LoVo (cell line): Measurements from ENCODE around the gene FAM184B.
A peak's percentile ranks its signal among the peaks of the same experiment; 100 is the strongest.

Experiments used
- DNase-seq: peaks from one replicate; pipeline ENCODE4 v3.0.0-alpha.2; 2016; ENCODE audit warnings: low spot score

Gene FAM184B

GRCh38 chr4:17781300-17782287, at the start of gene FAM184B:
TSS of gene FAM184B (minus strand) at chr4:17781621. CDS start at chr4:17781299, 322 bp downstream.
- DNase-seq = no peak

DNA sequence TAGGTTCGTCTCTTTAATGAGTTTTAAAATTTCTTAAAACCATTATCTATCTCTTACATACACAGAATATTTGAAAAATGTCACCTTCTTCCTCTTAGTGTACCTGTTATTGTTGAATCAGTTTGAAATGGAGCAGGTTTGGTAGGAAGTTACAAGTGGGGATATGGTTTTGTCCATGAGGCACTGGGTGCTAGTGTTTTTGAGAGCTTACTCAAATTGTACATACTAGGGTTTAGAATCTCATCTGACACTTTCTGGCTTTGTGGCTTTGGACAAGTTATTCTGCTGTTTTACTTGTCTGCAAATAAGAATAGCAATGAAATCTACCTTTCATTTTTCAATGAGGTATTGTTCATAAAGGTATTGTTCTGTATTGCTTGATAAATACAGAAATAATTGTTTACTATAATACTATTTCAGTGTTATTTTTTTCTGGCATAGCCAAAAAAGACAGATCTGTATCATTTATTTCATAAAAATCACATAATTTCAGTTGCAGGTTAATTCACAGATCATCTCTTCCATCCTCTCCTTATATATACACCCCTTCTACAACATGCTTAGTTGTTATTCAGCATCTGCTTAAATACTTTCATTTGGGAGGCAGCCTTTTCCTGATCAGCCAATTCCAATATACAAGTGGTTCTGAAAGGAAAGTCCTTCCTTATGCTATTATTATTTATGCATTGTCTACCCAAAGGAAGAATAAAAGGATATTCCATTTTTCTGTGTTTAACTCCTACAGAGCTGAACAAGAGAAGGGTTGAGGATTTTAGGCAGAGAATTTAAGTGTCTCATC, 42.6 kb upstream of the FAM184B start:
- no peak for DNase-seq

DNA sequence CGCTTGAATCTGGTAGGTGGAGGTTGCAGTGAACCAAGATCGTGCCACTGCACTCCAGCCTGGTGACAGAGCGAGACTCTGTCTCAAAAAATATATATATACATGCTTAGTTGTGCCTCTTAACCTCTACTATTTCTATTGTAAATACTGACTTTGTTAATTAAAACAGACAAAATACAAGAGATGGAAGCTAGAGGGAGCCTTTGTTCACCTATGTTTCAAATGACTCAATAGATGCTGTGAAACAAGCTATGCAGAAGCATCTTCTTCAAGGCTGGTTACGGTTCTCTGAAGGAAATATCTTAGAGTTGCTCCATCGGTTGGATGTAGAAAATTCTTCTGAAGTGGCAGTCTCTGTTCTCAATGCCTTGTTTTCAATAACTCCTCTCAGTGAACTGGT, 35.6 kb upstream of the FAM184B start:
- DNase-seq = peak; percentile 53

DNA sequence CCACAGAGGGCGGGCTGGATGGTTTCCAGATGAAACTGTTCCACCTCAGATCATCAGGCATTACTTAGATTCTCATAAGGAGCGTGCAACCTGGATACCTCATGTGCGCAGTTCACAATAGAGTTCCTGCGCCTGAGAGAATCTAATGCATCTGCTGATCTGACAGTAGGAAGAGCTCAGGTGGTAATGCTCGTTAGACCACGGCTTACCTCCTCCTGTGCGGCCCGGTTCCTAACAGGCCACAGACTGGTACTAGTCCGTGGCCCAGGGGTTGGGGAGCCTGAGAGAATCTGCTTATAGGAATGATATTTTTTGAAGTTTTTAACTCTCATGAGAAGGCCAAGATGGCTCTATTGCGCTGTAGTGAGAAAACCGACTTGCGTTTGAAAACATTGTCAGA, 34.7 kb upstream of the FAM184B start:
- no peak for DNase-seq

GRCh38 chr4:17814140-17814539, 32.7 kb upstream of the FAM184B start:
- no peak for DNase-seq

DNA sequence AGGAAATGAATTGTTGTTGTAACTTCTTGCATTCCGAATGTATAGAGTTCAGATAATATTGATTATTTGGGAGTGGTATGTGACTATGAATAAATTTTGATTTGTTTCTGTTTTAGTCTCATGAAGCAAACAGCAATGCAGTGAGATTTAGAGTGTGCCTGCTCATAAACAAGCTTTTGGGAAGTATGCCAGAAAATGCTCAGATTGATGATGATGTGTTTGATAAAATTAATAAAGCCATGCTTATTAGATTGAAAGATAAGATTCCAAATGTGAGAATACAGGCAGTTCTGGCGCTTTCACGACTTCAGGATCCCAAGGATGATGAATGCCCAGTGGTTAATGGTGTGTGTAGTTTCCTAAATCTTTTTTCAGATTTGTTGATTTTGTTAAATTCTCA, 31.4 kb upstream of the FAM184B start:
- DNase-seq = no peak

GRCh38 chr4:17812125-17812524, 30.7 kb upstream of the FAM184B start:
- DNase-seq = no peak

- DNase-seq = no peak
Observed at GRCh38 chr4:17811078-17811603, 29.7 kb upstream of the FAM184B start.

GRCh38 chr4:17810260-17811077, 29.0 kb upstream of the FAM184B start, which contains the start of the genes DCAF16 and NCAPG:
TSS of gene DCAF16 (minus strand) at chr4:17810757. CDS start at chr4:17804141, 6,616 bp downstream.
TSS of gene NCAPG (plus strand) at chr4:17810979. CDS start at chr4:17811078, 99 bp downstream.
- DNase-seq = peak; percentile 99

- no peak for DNase-seq
Observed at GRCh38 chr4:17809667-17810066, 28.2 kb upstream of the FAM184B start.

GRCh38 chr4:17807446-17807845, 26.0 kb upstream of the FAM184B start:
- no peak for DNase-seq

DNA sequence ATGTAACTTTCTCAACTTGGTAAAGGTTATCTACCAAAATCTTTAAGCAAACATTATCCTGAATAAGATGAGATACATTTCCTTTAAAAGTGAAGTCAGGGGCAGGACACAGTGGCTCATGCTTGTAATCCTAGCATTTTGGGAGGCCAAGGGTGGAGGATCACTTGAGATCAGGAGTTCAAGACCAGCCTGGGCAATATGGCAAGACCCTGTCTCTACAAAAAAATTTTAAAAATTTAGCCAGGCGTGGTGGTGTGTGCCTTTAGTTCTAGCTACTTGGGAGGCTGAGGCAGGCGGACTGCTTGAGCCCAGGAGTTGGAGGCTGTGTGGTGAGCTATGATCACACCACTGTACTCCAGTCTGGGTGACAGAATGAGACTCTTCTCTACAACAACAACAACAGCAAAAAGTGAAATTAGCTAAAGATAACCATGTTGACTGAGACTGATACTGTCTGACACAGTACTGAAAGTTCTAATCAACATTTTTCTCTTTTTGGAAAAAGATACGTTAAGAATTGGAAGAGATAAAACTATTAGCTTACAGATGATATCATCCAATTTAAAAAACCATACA, 24.2 kb upstream of the FAM184B start:
- no peak for DNase-seq

GRCh38 chr4:17797808-17798207, 16.4 kb upstream of the FAM184B start:
- DNase-seq = no peak

GRCh38 chr4:17794730-17795129, 13.3 kb upstream of the FAM184B start:
- no peak for DNase-seq

- no peak for DNase-seq
Observed at GRCh38 chr4:17788956-17789355, 7.5 kb upstream of the FAM184B start.

DNA sequence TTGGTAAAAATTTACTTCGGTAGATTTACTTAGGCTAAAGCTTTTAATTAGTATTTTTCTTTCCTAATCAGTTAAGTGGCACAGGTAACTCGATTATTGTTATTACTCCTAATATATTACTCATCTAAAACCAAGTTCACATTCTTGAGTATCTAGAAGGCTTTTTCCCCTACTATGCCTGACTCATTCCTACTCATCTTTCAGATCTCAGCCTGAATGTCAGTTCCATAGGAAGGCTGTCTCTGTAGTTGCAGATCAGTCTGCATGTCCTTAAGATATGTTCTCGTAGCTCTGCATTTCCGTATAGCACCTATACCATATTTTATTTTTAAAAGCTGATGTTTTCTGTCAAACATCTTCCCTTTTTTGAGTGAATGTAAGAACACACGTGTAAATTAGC, 5.9 kb upstream of the FAM184B start:
- DNase-seq = no peak

DNA sequence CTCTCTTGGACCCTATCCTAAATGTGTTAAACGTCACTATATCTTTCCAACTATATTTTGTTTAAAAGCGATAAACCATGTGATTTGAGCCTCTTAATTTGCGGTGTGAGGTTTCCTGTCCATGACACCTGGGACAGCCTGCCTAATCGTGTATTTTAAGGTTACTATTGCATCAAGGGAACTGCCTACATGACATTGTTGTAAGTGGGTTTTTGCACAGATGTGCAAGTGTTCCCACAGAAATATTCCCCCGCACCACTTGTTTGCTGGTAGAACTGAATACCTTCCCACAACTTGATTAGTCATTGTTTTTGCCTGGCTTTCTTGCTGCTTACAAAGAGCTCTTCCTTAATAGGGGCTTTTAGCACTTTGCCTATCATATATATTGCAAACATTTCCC, 5.1 kb upstream of the FAM184B start:
- DNase-seq = no peak

DNA sequence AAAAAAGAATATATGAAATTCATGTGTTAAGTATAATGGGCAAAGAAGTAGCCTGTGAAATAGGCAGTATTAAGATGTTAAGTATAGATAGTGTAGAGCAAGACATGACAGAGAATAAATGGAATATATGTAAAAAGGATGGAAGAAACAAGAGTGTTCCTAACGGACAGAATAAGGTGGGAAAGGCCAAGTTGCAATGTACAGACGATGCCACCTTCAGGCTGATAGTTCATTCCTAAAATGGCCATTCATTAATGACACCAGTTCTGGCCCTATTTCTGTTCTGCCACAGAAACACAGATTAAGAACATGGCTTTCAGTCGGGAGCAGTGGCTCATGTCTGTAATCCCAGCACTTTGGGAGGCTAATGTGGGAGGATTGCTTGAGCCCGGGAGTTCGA, 4.4 kb upstream of the FAM184B start:
- DNase-seq = no peak

GRCh38 chr4:17780501-17781299, 721 bp downstream of the FAM184B start:
- DNase-seq = no peak

GRCh38 chr4:17778431-17778830, 3.0 kb downstream of the FAM184B start:
- DNase-seq = no peak
